Stimulated activated CD4-positive, alpha-beta T cell treated with anti-CD3 and anti-CD28 coated beads, Interleukin-15, amount 100 ng/mL, for 1 hour (primary cell): Measurements from ENCODE around the gene OR4E2.
"Not testable (repeated sequence)": the region's sequence is repeated elsewhere in the genome, so short reads cannot be mapped to it uniquely, and the experiment has no call there.

ENCODE experiments used
- DNase-seq, 2 donors: peaks; one replicate each; pipeline ENCODE4 v3.0.0-alpha.2; 2020; ENCODE audit warnings: low read depth in 1 of 2, low spot score in 1 of 2

Gene OR4E2

GRCh38 chr14:21694425-21694824 is 40.8 kb downstream of the OR4E2 start:
- DNase-seq = no peak

GRCh38 chr14:21697662-21698061 is 44.0 kb downstream of the OR4E2 start:
- DNase-seq = not testable (repeated sequence)

DNA sequence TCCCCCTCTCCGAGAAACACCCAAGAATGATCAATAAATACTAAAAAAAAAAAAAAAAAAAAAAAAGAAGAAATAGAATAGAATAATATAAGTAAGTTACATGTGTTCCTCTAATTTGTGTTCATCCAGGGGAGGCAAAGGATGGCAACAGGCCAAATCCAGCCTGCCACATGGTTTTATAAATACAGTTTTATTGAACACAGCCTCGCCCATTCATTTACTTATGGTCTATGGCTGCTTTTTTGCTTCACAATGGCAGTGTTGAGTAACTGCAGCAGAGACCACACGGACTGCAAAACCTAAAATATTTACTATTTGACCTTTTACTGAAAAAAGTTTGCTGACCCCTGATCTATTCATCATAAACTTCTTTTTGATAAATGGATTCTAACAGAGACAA is 44.9 kb downstream of the OR4E2 start:
- not testable (repeated sequence) for DNase-seq

DNA sequence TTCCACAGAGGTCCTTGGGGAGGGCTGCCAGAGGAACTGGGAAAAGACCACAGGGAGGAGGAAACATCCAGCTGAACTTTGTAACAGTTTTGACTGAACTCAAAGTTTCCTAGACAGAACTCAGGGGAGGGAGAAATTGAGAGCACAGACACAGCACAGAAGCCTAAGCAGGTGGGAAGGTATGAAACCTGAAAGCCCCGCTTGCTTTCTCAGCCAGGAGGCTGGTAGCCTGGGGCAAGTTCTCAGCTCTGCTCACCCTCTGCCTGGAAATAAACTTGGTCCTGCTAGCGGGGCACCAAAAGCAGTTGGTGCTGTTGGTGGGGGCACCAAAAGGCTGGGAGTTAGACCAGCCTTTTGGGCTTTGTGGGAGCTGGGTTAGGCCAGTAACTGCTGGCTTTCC is 45.9 kb downstream of the OR4E2 start:
- DNase-seq = no peak

- no peak for DNase-seq
Measured at GRCh38 chr14:21702316-21702715, 48.7 kb downstream of the OR4E2 start.

GRCh38 chr14:21703357-21704326 is 50.0 kb downstream of the OR4E2 start:
- no peak for DNase-seq

DNA sequence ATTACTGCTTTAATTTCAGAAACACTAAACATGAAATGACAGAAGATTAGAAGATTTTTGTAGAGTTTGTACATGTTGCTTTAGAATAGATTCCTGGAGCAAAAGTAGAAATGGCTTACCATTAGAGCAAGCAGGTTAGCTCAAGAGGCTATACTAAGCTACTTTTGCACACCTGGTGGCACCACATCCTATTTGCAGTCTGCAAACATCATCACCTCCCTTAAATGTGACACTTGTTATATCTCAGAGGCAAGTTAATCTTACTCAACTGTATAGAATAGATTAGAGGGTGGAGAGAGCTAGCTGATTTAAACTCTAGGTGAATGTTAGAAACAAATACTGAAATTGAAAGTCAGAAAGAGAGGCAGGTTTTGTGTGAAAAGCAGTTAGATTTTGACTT is 50.7 kb downstream of the OR4E2 start:
- DNase-seq = no peak

DNA sequence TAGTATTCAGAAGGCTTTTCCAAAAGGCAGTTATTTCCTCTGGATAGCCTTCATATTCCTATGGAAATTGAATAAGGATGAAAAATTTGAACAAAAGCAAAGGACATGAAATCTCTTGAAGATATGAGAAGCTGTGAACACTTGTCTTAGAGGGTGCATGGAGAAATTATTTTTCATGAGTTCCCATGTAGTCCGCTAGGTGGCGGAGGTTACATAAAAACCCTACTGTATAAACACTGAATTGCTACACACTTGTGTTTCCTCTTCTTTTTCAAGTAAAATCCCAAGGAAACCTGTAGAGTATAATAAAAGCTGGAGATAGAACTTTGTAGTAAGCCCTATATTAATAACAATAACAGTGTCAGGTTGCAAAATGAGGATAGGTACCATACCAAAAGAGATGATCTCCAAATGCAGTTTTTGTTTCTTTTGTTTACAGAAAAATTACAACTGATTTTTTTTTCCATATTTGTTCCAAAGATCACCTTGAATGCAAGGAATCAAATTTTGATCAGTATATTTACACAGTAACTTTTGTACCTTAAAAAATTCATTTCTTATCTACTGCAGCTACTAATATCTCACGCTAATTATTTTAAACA is 57.8 kb downstream of the OR4E2 start:
- DNase-seq = no peak

GRCh38 chr14:21712036-21712435 is 58.4 kb downstream of the OR4E2 start:
- DNase-seq = no peak

GRCh38 chr14:21714318-21714929 is 60.8 kb downstream of the OR4E2 start:
- no peak for DNase-seq
